Common myeloid progenitor, CD34-positive (primary cell): ENCODE results near the gene DUS1L.

Experiments used
- CTCF ChIA-PET: fragments of 350-600 bp; sonication (Branson Sonifier 250); formaldehyde crosslinking; loops from one replicate; lab custom pipeline; 2021; ENCODE audit warnings: antibody characterized with exemption; lab: Charles Lee
- POLR2A ChIA-PET: fragments of 350-600 bp; sonication (Branson Sonifier 250); formaldehyde crosslinking; loops from one replicate; lab custom pipeline; 2021; ENCODE audit warnings: antibody characterized with exemption; lab: Charles Lee
- DNase-seq, 3 donors: peaks; one replicate each; pipeline versions ENCODE4 v3.0.0 to v3.0.0-alpha.2; 2013
- H3K27ac ChIP-seq, 2 experiments: 1 replicate in 1 of 2; 2 replicates in 1 of 2; pipeline ENCODE4 v1.7.0; 2013; ENCODE audit warnings: inconsistent platforms in 2 of 2, low read length in 2 of 2, mild to moderate bottlenecking in 2 of 2, low read depth in 1 of 2, moderate library complexity in 1 of 2; ENCODE audit not compliant: severe bottlenecking in 2 of 2, insufficient read depth in 1 of 2, poor library complexity in 1 of 2
- H3K27me3 ChIP-seq, 5 experiments: replicated peaks in 2 of 5; 1 replicate in 3 of 5; 2 replicates in 2 of 5; pipeline versions ENCODE4 v1.6.1 to v1.7.0; 2013; ENCODE audit warnings: low read length in 4 of 5, mild to moderate bottlenecking in 2 of 5, moderate library complexity in 2 of 5, inconsistent platforms in 1 of 5; ENCODE audit not compliant: insufficient read depth in 5 of 5, control insufficient read depth in 4 of 5
- H3K36me3 ChIP-seq, 4 experiments: 1 replicate in 2 of 4; 2 replicates in 2 of 4; pipeline versions ENCODE4 v1.6.1 to v1.7.0; 2013; ENCODE audit warnings: low read length in 3 of 4, control low read depth in 1 of 4, mild to moderate bottlenecking in 1 of 4; ENCODE audit not compliant: control insufficient read depth in 4 of 4, insufficient read depth in 4 of 4
- H3K4me1 ChIP-seq, 4 experiments: 1 replicate in 3 of 4; 2 replicates in 1 of 4; pipeline versions ENCODE4 v1.6.1 to v1.7.1; 2013; ENCODE audit warnings: low read length in 3 of 4, mild to moderate bottlenecking in 3 of 4, control low read depth in 1 of 4, inconsistent platforms in 1 of 4, moderate library complexity in 1 of 4; ENCODE audit not compliant: control insufficient read depth in 4 of 4, insufficient read depth in 4 of 4; ENCODE audit errors: control extremely low read depth in 1 of 4
- H3K4me3 ChIP-seq, 7 experiments: 1 replicate in 4 of 7; 2 replicates in 3 of 7; pipeline versions ENCODE4 v1.5.1 to v1.7.0; 2013; ENCODE audit warnings: mild to moderate bottlenecking in 7 of 7, low read length in 6 of 7, moderate library complexity in 6 of 7, inconsistent platforms in 2 of 7, low read depth in 2 of 7, control low read depth in 1 of 7; ENCODE audit not compliant: insufficient read depth in 4 of 7, control insufficient read depth in 1 of 7; ENCODE audit errors: extremely low read depth in 1 of 7
- H3K9me3 ChIP-seq, 5 experiments: 1 replicate in 4 of 5; 2 replicates in 1 of 5; pipeline versions ENCODE4 v1.6.1 to v1.7.1; 2013; ENCODE audit warnings: low read length in 4 of 5, mild to moderate bottlenecking in 2 of 5, inconsistent platforms in 1 of 5, low read depth in 1 of 5, moderate library complexity in 1 of 5; ENCODE audit not compliant: control insufficient read depth in 4 of 5, insufficient read depth in 2 of 5; ENCODE audit errors: control extremely low read depth in 1 of 5
- WGBS: methylation state at CpG from one replicate; pipeline ENCODE4 v1.1.5; 2013; ENCODE audit not compliant: insufficient coverage; 5-methylcytosine and 5-hydroxymethylcytosine counted together

The DUS1L gene

DNA sequence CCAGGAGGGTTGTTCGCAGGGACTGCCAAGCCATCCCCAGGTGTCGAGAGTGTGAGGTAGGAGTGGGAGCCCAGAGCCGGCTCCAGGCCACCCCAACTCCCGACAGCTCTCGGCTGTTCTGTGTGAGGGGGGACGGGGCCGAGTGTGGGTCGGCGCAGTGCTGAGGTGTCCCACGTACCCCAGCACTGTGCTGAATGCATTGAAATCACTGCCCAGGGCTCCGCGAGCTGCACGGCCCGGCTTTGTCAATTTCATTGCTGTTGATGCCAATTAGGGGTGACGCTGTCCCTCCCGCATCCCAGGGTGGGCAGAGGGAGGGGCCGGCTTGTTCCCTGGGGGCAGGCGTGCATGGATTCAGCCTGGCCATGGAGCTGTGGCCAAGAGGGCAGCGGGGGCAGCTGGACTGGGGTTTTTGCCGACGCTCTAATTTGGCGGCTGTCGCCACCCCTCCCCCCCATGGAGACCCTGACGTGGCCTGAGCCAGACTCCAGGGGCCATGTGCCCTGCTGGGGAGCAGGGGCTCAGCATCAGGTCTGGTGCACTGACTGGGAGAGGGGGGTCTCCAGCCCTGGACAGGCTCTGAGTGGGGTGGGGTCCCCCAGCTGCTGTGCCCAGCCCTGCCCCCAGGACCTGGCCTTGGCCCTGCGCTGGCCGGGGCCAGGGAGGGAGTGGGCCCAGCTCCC is 57.2 kb downstream of the DUS1L start:
- Histone ChIP-seq H3K9me3 (no peaks in the 10 kb centered on the region), H3K27ac (no peak overlapping the region), H3K36me3 (peaks cover 0 to 2% (median 1%) of the 10 kb centered on the region in 4 experiments), H3K27me3 (no peaks in the 10 kb centered on the region), H3K4me3 (no peak overlapping the region), H3K4me1 (peaks cover 0 to 44% (median 28%) of the 10 kb centered on the region in 4 experiments)
- WGBS: over 99% methylated on average over 12 of the region's 26 CpGs
- ChIA-PET CTCF (interaction anchor here (1.7 to 5.2 kb wide), 3 partner anchors 13 to 53 kb away, joined by 5 to 30 read pairs (median 5); partner anchors contain the start of genes CENPX and LRRC45), POLR2A (no interaction called here)
- no peak for DNase-seq
